ENCODE results near the gene EXD2.
"Not testable (repeated sequence)": the region's sequence is repeated elsewhere in the genome, so short reads cannot be mapped to it uniquely, and the experiment has no call there.

Gene EXD2

DNA sequence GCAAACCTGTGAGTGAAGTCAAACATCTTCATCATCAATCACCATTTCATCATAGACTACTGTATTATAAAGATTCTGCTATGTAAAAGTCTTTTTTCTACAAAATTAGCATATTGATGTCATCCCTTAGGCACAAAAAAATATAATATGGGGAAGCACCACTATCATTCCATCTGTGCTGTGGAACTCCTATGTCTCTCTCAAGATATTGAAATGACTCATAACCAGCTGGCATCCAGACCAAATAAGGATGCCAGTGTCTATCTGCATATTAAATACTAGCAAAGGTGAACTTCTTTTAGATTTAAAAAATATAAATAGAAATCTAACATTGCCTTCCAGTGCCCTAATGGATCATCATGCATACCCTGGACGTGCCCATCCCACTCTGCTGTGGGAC lies 20.5 kb upstream of the EXD2 start:
- TF ChIP-seq, protein P1, sequence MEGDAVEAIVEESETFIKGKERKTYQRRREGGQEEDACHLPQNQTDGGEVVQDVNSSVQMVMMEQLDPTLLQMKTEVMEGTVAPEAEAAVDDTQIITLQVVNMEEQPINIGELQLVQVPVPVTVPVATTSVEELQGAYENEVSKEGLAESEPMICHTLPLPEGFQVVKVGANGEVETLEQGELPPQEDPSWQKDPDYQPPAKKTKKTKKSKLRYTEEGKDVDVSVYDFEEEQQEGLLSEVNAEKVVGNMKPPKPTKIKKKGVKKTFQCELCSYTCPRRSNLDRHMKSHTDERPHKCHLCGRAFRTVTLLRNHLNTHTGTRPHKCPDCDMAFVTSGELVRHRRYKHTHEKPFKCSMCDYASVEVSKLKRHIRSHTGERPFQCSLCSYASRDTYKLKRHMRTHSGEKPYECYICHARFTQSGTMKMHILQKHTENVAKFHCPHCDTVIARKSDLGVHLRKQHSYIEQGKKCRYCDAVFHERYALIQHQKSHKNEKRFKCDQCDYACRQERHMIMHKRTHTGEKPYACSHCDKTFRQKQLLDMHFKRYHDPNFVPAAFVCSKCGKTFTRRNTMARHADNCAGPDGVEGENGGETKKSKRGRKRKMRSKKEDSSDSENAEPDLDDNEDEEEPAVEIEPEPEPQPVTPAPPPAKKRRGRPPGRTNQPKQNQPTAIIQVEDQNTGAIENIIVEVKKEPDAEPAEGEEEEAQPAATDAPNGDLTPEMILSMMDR (IDR thresholded peaks at IDR 0.05; ENCODE audit: poor library complexity, severe bottlenecking), result no peak
- no peak for DNase-seq (ENCODE audit: low spot score)
- Histone ChIP-seq H3K4me3 (ENCODE audit: severe bottlenecking) (no peak overlapping the region), H3K4me1 (ENCODE audit: insufficient read depth, poor library complexity, severe bottlenecking) (no peaks in the 10 kb centered on the region), H3K36me3 (ENCODE audit: low read depth) (no peaks in the 10 kb centered on the region), H3K27me3 (ENCODE audit: insufficient read depth, poor library complexity, severe bottlenecking) (peaks cover 4% of the 10 kb centered on the region), H3K27ac (ENCODE audit: poor library complexity, severe bottlenecking) (no peak overlapping the region), H3K9me3 (ENCODE audit: severe bottlenecking) (no peaks in the 10 kb centered on the region)
- ATAC-seq (ENCODE audit: low read depth), result peak; percentile 71; the same call in 2 of the 3 replicates

DNA sequence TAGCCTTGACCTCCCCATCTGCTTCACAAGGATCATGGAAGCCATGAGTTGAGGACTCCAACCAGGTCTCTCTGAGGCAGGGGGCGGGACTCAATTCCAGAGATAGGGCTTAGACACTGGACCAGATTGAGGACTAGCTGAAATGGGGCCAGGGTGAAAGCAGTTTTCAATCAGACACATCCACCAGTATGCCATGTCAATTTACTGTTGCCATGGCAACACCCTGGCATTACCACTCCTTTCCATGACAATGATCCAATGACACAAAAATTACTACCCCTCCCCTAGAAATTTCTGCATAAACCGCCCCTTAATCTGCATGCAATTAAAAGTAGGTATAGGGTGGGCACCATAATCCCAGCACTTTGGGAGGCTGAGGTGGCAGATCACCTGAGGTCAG lies 19.7 kb upstream of the EXD2 start:
- Histone ChIP-seq H3K27ac (ENCODE audit: poor library complexity, severe bottlenecking) (no peak overlapping the region), H3K36me3 (ENCODE audit: low read depth) (no peaks in the 10 kb centered on the region), H3K4me1 (ENCODE audit: insufficient read depth, poor library complexity, severe bottlenecking) (no peaks in the 10 kb centered on the region), H3K27me3 (ENCODE audit: insufficient read depth, poor library complexity, severe bottlenecking) (peaks cover 4% of the 10 kb centered on the region), H3K4me3 (ENCODE audit: severe bottlenecking) (no peak overlapping the region), H3K9me3 (ENCODE audit: severe bottlenecking) (no peaks in the 10 kb centered on the region)
- no peak for DNase-seq (ENCODE audit: low spot score)
- no peak for ATAC-seq (ENCODE audit: low read depth)
- TF ChIP-seq, protein P1 (IDR thresholded peaks at IDR 0.05; ENCODE audit: poor library complexity, severe bottlenecking), result no peak

DNA sequence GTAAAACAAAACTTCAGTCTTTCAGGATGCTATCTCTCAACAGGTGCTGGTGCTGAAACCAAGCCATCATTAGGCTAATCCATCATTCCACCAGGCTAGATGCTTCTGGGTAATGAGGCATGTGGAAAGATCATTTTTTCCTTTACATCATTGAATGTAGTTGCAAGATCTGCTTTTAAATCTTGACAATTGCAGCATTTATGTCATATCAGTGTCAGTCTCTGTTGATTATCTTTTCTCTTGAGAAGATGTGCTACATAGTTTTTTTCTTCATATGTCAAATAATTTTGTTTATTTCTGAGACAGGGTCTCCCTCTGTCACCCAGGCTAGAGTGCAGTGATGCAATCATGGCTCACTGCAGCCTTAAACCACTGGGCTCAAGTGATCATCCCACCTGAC lies 16.2 kb upstream of the EXD2 start:
- ATAC-seq (ENCODE audit: low read depth) (no peak), DNase-seq (ENCODE audit: low spot score) (no peak)
- Histone ChIP-seq H3K4me1 (ENCODE audit: insufficient read depth, poor library complexity, severe bottlenecking) (no peaks in the 10 kb centered on the region), H3K4me3 (ENCODE audit: severe bottlenecking) (no peak overlapping the region), H3K27me3 (ENCODE audit: insufficient read depth, poor library complexity, severe bottlenecking) (peaks cover 4% of the 10 kb centered on the region), H3K9me3 (ENCODE audit: severe bottlenecking) (no peaks in the 10 kb centered on the region), H3K27ac (ENCODE audit: poor library complexity, severe bottlenecking) (no peak overlapping the region), H3K36me3 (ENCODE audit: low read depth) (no peaks in the 10 kb centered on the region)
- TF ChIP-seq, protein P1 (IDR thresholded peaks at IDR 0.05; ENCODE audit: poor library complexity, severe bottlenecking), result no peak

DNA sequence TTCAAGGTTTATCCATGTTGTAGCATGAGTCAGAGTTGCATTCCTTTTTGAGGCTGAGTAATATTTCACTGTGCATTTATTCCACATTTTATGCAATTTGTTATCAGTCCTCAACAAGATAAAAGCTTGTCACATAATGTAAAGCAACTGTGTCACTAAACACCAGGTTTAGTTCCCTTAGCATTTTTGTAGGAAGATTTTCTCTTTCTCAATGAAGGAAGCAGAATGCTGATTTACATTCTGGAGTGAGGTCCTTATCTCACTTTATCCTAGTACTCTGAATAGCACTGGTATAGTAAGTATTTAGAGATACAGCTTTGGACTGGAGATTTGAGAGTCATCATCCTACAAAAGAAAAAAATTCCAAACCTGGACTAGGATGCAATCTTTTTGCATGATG lies 9.8 kb upstream of the EXD2 start:
- Histone ChIP-seq H3K27me3 (ENCODE audit: insufficient read depth, poor library complexity, severe bottlenecking) (no peaks in the 10 kb centered on the region), H3K4me3 (ENCODE audit: severe bottlenecking) (no peak overlapping the region), H3K36me3 (ENCODE audit: low read depth) (no peaks in the 10 kb centered on the region), H3K4me1 (ENCODE audit: insufficient read depth, poor library complexity, severe bottlenecking) (no peaks in the 10 kb centered on the region), H3K9me3 (ENCODE audit: severe bottlenecking) (no peaks in the 10 kb centered on the region), H3K27ac (ENCODE audit: poor library complexity, severe bottlenecking) (no peak overlapping the region)
- ATAC-seq (ENCODE audit: low read depth) (no peak), DNase-seq (ENCODE audit: low spot score) (no peak)
- TF ChIP-seq, protein P1 (IDR thresholded peaks at IDR 0.05; ENCODE audit: poor library complexity, severe bottlenecking), result no peak

DNA sequence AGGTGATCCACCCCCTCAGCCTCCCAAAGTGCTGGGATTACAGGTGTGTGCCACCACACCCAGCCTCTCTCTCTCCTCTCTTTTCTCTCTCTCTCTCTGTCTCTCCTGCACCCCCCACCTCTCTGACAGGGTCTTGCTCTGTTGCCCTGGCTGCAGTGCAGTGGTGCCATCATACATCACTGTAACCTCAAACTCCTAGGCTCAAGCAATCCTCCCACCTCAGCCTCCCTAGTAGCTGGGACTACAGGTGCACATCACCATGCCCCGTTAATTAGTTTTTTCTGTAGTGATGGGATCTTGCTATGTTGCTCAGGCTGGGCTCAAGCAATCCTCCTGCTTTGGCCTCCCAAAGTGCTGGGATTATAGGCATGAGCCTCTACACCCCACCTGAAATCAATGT lies 8.7 kb upstream of the EXD2 start:
- not testable (repeated sequence) for H3K4me1 ChIP-seq (ENCODE audit: insufficient read depth, poor library complexity, severe bottlenecking); ATAC-seq (ENCODE audit: low read depth); DNase-seq (ENCODE audit: low spot score); H3K4me3 ChIP-seq (ENCODE audit: severe bottlenecking); H3K27me3 ChIP-seq (ENCODE audit: insufficient read depth, poor library complexity, severe bottlenecking); H3K9me3 ChIP-seq (ENCODE audit: severe bottlenecking); H3K36me3 ChIP-seq (ENCODE audit: low read depth); H3K27ac ChIP-seq (ENCODE audit: poor library complexity, severe bottlenecking)
